GM19043 (cell line): Measurements from ENCODE around the gene UNC5B.
A peak's percentile ranks its signal among the peaks of the same experiment; 100 is the strongest.

Experiments used
- ATAC-seq: cut with Tn5 transposase; IDR thresholded peaks from one replicate; pipeline ENCODE4 v1.9.1; 2021; ENCODE audit warnings: low read depth; ENCODE audit not compliant: unreplicated experiment

UNC5B gene

GRCh38 chr10:71309919-71310318 is 97.5 kb downstream of the UNC5B start:
- ATAC-seq = no peak

- ATAC-seq = no peak
Observed at GRCh38 chr10:71312220-71312619, 99.8 kb downstream of the UNC5B start.

GRCh38 chr10:71312811-71313789 is 100.7 kb downstream of the UNC5B start:
- no peak for ATAC-seq

GRCh38 chr10:71314028-71314693 is 101.8 kb downstream of the UNC5B start:
- no peak for ATAC-seq

GRCh38 chr10:71314694-71315225 is 102.4 kb downstream of the UNC5B start:
- ATAC-seq = no peak

GRCh38 chr10:71316056-71316785 is 103.9 kb downstream of the UNC5B start:
- ATAC-seq = no peak

GRCh38 chr10:71316786-71317160 is 104.4 kb downstream of the UNC5B start:
- no peak for ATAC-seq

GRCh38 chr10:71317739-71318138 is 105.4 kb downstream of the UNC5B start:
- no peak for ATAC-seq

- ATAC-seq = peak; percentile 51
Observed at GRCh38 chr10:71319042-71319799, 106.9 kb downstream of the UNC5B start, which contains the start of gene SLC29A3. Gene SLC29A3, plus strand, starts transcription at chr10:71319259. Its CDS starts 51 bp downstream, at chr10:71319310.

GRCh38 chr10:71319800-71320392 is 107.5 kb downstream of the UNC5B start:
- no peak for ATAC-seq

GRCh38 chr10:71320592-71320991 is 108.2 kb downstream of the UNC5B start:
- no peak for ATAC-seq

GRCh38 chr10:71321386-71321785 is 109.0 kb downstream of the UNC5B start:
- no peak for ATAC-seq

GRCh38 chr10:71323407-71323806 is 111.0 kb downstream of the UNC5B start:
- no peak for ATAC-seq

- ATAC-seq = no peak
Observed at GRCh38 chr10:71324743-71325142, 112.4 kb downstream of the UNC5B start.

GRCh38 chr10:71325267-71325666 is 112.9 kb downstream of the UNC5B start:
- no peak for ATAC-seq

- no peak for ATAC-seq
Observed at GRCh38 chr10:71326464-71326881, 114.1 kb downstream of the UNC5B start.

GRCh38 chr10:71330789-71331404 is 118.5 kb downstream of the UNC5B start:
- no peak for ATAC-seq

- no peak for ATAC-seq
Observed at GRCh38 chr10:71331736-71332135, 119.4 kb downstream of the UNC5B start.

GRCh38 chr10:71332466-71332865 is 120.1 kb downstream of the UNC5B start:
- ATAC-seq = no peak
